Activated CD4-positive, alpha-beta T cell treated with anti-CD3 and anti-CD28 coated beads, Interleukin-2, amount 50 U/mL, for 1 hour (primary cell): Measurements from ENCODE around the gene HNRNPM.
A peak's percentile ranks its signal among the peaks of the same experiment; 100 is the strongest.
"Not testable (repeated sequence)": the region's sequence is repeated elsewhere in the genome, so short reads cannot be mapped to it uniquely, and the experiment has no call there.

Experiments used
- DNase-seq: peaks from one replicate; pipeline ENCODE4 v3.0.0-alpha.2; 2020

Gene HNRNPM

GRCh38 chr19:8429044-8429443 is 15.7 kb upstream of the HNRNPM start:
- DNase-seq, result no peak

GRCh38 chr19:8429826-8430225 is 14.9 kb upstream of the HNRNPM start:
- no peak for DNase-seq

DNA sequence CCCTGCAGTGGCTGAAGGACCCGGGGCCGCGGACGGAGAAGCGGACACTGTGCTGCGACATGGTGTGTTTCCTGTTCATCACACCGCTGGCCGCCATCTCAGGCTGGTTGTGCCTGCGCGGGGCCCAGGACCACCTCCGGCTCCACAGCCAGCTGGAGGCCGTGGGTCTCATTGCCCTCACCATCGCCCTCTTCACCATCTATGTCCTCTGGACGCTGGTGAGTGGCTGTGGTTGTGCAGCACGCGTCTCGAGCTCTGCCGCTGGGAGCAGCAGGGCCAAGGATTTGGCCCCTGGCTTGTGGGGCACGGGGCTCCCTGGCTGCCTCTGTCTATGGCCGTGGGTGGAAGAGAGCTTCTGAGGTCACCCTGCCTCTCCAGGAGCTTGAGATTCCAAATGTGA is 14.1 kb upstream of the HNRNPM start:
- no peak for DNase-seq

DNA sequence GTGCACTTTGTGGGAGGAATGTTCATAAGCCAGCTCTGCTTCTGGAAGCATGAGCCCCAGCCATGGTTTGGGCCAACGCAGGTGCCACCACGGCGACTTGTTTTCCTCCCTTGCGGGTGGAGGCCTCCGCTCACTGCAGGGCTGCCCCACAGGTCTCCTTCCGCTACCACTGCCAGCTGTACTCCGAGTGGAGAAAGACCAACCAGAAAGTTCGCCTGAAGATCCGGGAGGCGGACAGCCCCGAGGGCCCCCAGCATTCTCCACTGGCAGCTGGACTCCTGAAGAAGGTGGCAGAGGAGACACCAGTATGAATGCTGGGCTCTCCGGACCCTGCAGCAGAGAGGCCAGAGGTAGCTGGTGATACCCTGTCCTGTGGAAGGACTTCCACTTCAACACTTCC is 6.5 kb upstream of the HNRNPM start:
- no peak for DNase-seq

GRCh38 chr19:8441725-8442544 is 2.8 kb upstream of the HNRNPM start:
- no peak for DNase-seq

DNA sequence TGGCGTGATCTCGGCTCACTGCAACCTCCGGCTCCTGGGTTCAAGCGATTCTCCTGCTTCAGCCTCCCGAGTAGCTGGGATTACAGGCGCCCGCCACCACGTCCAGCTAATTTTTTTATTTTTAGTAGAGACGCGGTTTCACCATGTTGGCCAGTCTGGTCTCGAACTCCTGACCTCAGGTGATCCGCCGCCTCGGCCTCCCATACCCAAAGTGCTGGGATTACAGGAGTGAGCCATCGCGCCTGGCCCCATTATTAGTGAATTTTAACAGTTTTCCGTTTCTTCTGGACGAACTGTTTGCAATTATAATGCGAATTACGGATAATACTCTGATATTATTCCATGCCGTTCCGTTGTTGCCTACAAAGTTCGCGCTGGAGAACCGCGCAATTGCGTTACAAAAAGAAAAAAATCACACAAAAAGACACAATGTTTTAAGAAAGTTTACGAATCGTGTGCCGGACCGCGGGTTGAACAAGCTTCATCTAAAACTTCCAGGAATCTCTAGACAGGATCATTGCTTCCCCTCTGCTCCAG is 567 bp upstream of the HNRNPM start:
- DNase-seq, result not testable (repeated sequence)

- peak; percentile 19 for DNase-seq
Measured at GRCh38 chr19:8445488-8446001, 770 bp downstream of the HNRNPM start.

DNA sequence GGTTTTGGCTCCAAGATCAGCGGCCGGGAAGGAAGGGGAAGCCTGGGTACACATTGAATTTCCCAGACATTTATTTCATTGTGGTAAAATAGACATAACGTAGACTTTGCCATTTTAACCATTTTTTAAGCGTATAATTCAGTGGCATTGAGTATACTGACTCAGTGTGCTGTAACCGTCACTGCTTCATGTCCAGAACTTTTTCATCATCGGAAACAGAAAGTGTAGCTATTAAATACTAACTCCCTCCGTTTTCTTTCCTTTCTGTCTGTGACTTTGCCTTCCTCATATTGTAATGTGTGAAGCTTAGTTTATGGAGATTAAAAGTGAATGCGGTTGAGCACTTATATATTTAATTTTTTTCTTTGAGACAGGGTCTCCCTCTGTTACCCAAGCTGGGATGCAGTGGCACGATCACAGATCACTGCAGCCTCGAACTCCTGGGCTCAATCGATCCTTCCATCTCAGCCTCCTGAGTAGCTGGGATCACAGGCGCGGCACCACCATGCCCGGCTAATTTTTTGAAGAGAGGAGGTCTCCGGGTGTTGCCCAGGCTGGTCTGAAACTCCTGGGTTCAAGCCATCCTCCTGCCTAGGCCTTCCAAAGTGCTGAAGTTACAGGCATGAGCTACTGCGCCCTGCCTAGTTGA is 1.4 kb downstream of the HNRNPM start:
- DNase-seq, result no peak

GRCh38 chr19:8449830-8450229 is 5.1 kb downstream of the HNRNPM start:
- no peak for DNase-seq

DNA sequence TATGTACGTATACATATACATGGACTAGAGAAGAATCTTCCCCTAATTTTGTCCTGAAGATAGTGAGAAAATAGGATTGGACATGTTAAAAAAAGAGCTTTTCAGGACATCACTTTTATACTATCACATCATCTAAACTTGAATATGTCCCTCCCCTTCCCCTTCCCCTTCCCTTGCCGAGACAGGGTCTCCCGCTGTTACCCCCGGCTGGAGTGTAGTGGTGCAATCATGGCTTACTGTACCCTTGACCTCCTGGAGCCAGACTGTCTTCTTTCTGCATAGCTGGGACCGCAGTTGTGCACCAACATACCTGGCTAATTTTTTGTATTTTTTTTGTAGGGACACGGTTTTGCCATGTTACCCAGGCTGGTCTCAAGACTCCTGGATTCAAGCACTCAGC is 6.6 kb downstream of the HNRNPM start:
- no peak for DNase-seq

GRCh38 chr19:8451885-8452284 is 7.1 kb downstream of the HNRNPM start:
- no peak for DNase-seq

GRCh38 chr19:8452446-8453123 is 7.8 kb downstream of the HNRNPM start:
- DNase-seq, result no peak

GRCh38 chr19:8453616-8454015 is 8.8 kb downstream of the HNRNPM start:
- DNase-seq, result no peak

DNA sequence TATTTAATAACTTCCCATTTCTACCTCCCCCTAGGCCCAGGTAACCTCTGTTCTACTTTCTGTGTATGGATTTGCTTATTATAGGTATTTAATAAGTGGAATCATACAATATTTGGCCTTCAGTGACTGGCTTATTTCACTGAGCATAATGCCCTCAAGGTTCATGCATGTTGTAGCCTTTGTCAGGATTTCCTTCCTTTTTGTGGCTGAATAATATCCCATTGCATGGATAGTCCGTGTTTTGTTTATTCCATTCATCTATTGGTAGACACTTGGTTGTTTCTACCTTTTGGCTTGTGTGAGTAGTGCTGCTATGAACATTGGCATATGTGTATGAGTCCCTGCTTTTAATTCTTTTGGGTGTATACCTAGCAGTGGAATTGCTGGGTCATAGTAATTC is 9.4 kb downstream of the HNRNPM start:
- no peak for DNase-seq

DNA sequence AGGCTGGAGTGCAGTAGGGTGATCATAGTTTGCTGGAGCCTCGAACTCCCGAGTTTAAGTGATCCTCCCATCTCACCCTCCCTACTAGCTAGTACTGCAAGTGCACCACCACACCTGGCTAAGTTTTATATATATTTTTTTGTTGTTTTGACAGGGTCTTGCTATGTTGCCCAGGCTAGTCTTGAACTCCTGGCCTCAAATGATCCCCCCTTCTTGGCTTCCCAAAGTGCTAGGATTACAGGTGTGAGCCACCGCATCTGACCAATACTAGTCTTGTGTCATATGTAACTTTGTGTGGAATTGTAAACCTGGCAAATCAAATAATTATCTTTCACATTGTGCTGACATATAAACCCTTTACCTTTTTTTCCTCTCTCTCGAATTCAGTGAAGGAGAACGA is 10.2 kb downstream of the HNRNPM start:
- DNase-seq, result no peak

DNA sequence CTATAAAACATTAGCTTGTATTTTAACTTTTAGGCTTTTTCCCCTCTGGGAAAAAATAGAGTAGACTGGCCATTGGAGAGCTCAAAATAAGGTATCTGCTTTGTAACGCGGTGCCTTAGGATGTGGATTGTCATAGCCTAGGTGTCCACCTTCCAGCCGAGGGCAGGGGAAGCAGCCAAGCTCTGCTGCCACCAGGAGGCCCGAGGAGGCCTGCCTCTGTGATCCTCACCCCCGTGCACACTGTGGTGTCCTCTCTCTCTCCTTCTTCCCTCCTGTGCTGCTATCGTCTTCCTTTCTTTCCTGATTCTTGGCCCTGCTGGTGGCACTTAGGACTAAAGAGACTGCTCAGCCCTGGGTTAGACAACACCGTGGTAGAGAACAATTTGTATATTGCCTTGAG is 11.3 kb downstream of the HNRNPM start:
- DNase-seq, result no peak

DNA sequence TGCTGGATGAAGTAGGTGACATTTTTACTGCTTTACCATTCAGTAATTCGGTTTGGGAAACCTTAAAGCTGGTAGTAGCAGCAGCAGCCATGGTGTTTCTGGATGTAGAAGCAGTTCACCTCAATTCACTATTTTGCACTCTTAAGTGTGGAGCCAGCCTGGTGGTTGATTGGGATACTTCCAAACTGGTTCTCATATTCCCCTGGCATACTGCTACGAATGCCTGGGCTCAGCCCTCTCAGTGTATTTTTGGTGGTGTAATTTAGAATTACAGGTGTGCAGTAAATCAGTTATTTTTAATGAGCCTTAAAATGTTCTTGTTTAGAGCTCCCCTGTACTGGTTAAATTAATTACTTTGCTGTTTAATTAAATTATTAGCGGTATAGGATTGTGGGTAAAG is 12.4 kb downstream of the HNRNPM start:
- no peak for DNase-seq

- DNase-seq, result no peak
Measured at GRCh38 chr19:8457827-8458226, 13.1 kb downstream of the HNRNPM start.

- DNase-seq, result no peak
Measured at GRCh38 chr19:8458380-8458779, 13.6 kb downstream of the HNRNPM start.

DNA sequence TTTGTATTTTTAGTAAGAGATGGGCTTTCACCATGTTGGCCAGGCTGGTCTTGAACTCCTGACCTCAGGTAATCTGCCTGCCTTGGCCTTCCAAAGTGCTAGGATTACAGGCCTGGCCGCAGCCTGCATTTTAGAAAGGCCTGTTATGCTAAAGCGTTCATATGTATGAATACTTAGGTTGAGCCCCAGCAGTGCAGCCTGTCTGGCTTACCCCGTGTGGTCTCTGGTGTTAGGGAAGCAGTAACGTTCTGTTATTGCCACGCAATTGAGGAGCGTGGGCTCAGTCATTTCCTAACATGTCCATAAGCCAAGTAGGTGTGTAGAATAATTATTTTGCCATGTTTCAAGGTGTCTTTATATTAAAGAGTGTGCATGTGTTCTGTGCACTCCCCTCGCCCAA is 14.3 kb downstream of the HNRNPM start:
- no peak for DNase-seq

GRCh38 chr19:8459520-8460270 is 14.9 kb downstream of the HNRNPM start:
- no peak for DNase-seq

DNA sequence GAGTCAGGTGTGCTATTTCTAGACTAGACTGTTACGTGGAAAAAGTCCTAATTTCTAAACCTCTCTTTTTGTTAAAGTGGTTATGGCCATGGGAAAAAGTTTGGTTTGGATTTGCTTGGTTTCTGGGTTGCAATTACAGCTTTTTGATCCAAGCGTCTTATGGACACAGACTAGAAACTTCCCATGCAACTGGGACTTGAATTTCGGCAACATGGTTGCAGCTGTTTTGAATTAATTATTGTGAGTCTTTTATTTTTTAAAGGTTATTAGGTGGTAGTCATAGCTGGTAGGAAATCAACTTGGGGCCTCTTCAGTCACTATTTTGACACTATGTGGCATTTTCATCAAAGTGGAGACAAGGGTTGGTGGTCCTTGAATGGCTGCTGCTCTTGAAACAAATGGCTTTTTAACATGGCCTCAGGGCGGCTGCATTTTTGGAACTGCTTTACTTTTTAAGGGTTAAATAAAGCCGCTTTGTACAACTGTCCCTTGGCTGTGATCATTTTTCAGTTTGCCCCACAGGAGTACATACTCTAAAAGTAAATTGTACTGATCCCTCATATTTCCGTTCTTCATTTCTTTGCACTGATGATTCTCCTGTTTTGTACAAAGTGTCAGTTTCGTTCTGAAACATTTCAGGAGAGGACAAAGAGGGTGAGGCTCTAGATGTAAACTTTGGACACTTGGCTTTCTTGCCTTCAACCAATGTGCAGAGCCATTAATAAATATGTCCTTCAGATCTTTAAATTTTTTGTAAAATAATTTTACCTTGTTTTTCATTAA is 15.9 kb downstream of the HNRNPM start:
- no peak for DNase-seq
